ENCODE data around the gene TMEM185A. TPM values are rescaled to one million over a fixed set of nuclear protein-coding genes. Genes with fewer than 3 reads are reported as not detected.

Gene TMEM185A
- total and polyA plus RNA-seq, 4 donors: 7.3 to 9.8 (median 7.7) TPM

DNA sequence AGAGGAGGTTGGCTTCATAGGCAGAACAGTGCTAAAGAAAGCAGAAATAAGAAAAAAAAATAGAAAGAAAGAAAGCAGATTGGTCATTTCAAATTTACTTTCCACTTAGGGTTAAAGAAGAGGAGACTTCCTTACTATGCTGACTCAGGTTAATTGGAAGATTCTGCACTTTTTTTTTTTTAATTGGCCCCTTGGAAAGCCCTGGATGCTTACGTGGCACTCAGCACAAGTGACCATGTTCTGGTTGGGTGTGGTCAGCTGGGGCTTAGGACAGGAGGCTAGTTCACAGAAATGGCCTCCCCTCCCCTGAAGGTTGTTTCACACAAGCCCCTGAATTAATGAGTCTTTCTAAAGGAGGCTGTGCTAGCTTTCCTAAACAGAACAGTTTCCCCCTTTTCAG is 58.8 kb downstream of the TMEM185A start:
- no peak overlapping the region for H3K9ac ChIP-seq (ENCODE audit: low read depth in 1 of 2, low read length in 2 of 2)
- no peak overlapping the region for H3K27ac ChIP-seq (ENCODE audit: low read depth in 1 of 2, low read length in 2 of 2)
- no peaks in the 10 kb centered on the region for H3K9me3 ChIP-seq (ENCODE audit: control insufficient read depth in 4 of 4, low read length in 3 of 4)
- no peaks in the 10 kb centered on the region for H3K27me3 ChIP-seq (ENCODE audit: control insufficient read depth in 4 of 4, insufficient read depth in 4 of 4, low read length in 3 of 4)
- H3K4me3 ChIP-seq (ENCODE audit: low read depth in 1 of 3, low read length in 3 of 3): no peak overlapping the region
- TF ChIP-seq FOXA2 (IDR thresholded peaks at IDR 0.05): no peak
- no peak for TF ChIP-seq REST (IDR thresholded peaks at IDR 0.05)
- no peak for TF ChIP-seq YY1 (IDR thresholded peaks at IDR 0.05)
- no peak for TF ChIP-seq ATF3 (IDR thresholded peaks at IDR 0.05)
- WGBS: 49% methylated on average over 1 of the region's 1 CpG
- DNase-seq (ENCODE audit: low spot score): no peak
- H3K36me3 ChIP-seq (ENCODE audit: control insufficient read depth in 4 of 4, insufficient read depth in 3 of 4, low read depth in 1 of 4, low read length in 3 of 4): no peaks in the 10 kb centered on the region
- no peaks in the 10 kb centered on the region for H3K4me1 ChIP-seq (ENCODE audit: control insufficient read depth in 4 of 4, insufficient read depth in 4 of 4, low read length in 3 of 4)

- TF ChIP-seq TAF1 (conservative IDR thresholded peaks at IDR 0.05): no peak
- no peak for TF ChIP-seq SP1 (IDR thresholded peaks at IDR 0.05)
- no peak for TF ChIP-seq NR2F2 (IDR thresholded peaks at IDR 0.05)
- no peaks in the 10 kb centered on the region for H3K36me3 ChIP-seq (ENCODE audit: control insufficient read depth in 4 of 4, insufficient read depth in 3 of 4, low read depth in 1 of 4, low read length in 3 of 4)
- no peaks in the 10 kb centered on the region for H3K9me3 ChIP-seq (ENCODE audit: control insufficient read depth in 4 of 4, low read length in 3 of 4)
- DNase-seq (ENCODE audit: low spot score): no peak
- 69% methylated on average over 7 of the region's 7 CpGs for WGBS
- no peaks in the 10 kb centered on the region for H3K4me1 ChIP-seq (ENCODE audit: control insufficient read depth in 4 of 4, insufficient read depth in 4 of 4, low read length in 3 of 4)
- H3K9ac ChIP-seq (ENCODE audit: low read depth in 1 of 2, low read length in 2 of 2): no peak overlapping the region
- H3K27me3 ChIP-seq (ENCODE audit: control insufficient read depth in 4 of 4, insufficient read depth in 4 of 4, low read length in 3 of 4): no peaks in the 10 kb centered on the region
- no peak overlapping the region for H3K4me3 ChIP-seq (ENCODE audit: low read depth in 1 of 3, low read length in 3 of 3)
- no peak overlapping the region for H3K27ac ChIP-seq (ENCODE audit: low read depth in 1 of 2, low read length in 2 of 2)
Observed at GRCh38 chrX:149571770-149572169, 59.8 kb downstream of the TMEM185A start.

DNA sequence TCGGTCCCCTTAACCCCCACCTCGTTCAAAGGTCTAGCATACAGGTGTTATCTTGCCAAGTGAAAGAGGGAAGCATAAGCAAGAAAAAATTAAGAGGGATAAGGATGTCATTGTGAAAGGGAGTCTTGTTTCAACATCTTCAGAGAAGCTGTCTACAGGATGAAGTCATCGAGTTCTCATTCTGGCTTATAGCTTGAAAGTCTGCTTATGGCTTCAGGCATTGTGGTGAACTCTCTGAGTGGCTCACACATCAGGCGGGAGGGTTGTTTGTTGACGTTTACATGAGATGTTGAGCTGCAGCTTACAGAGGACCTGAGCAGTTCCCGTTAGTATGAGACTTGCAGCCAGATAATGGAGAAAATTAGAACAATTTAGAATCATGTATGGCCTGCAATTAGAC is 60.9 kb downstream of the TMEM185A start:
- 69% methylated on average over 6 of the region's 6 CpGs for WGBS
- no peaks in the 10 kb centered on the region for H3K4me1 ChIP-seq (ENCODE audit: control insufficient read depth in 4 of 4, insufficient read depth in 4 of 4, low read length in 3 of 4)
- H3K36me3 ChIP-seq (ENCODE audit: control insufficient read depth in 4 of 4, insufficient read depth in 3 of 4, low read depth in 1 of 4, low read length in 3 of 4): no peaks in the 10 kb centered on the region
- H3K27ac ChIP-seq (ENCODE audit: low read depth in 1 of 2, low read length in 2 of 2): no peak overlapping the region
- DNase-seq (ENCODE audit: low spot score): no peak
- no peak overlapping the region for H3K9ac ChIP-seq (ENCODE audit: low read depth in 1 of 2, low read length in 2 of 2)
- H3K9me3 ChIP-seq (ENCODE audit: control insufficient read depth in 4 of 4, low read length in 3 of 4): no peaks in the 10 kb centered on the region
- H3K27me3 ChIP-seq (ENCODE audit: control insufficient read depth in 4 of 4, insufficient read depth in 4 of 4, low read length in 3 of 4): no peaks in the 10 kb centered on the region
- no peak overlapping the region for H3K4me3 ChIP-seq (ENCODE audit: low read depth in 1 of 3, low read length in 3 of 3)
- TF ChIP-seq YY1 (IDR thresholded peaks at IDR 0.05) (no peak), ATF3 (IDR thresholded peaks at IDR 0.05) (no peak), FOXA2 (IDR thresholded peaks at IDR 0.05) (no peak), HNF4G (IDR thresholded peaks at IDR 0.05) (no peak), TAF1 (conservative IDR thresholded peaks at IDR 0.05) (no peak), JUND (IDR thresholded peaks at IDR 0.05) (no peak), CTCF (IDR thresholded peaks at IDR 0.05; ENCODE audit: low read depth, low read length, missing input control) (no peak), EGR1 (IDR thresholded peaks at IDR 0.05; ENCODE audit: low read depth in 2 of 2) (no peak), NR2F2 (IDR thresholded peaks at IDR 0.05) (no peak), GABPA (IDR thresholded peaks at IDR 0.05 in 1 of 2, conservative IDR thresholded peaks at IDR 0.05 in 1 of 2) (no peak), REST (IDR thresholded peaks at IDR 0.05) (no peak), SP1 (IDR thresholded peaks at IDR 0.05) (no peak), RXRA (IDR thresholded peaks at IDR 0.05) (no peak), FOXA1 (IDR thresholded peaks at IDR 0.05) (no peak), MAX (IDR thresholded peaks at IDR 0.05) (no peak), HNF4A (conservative IDR thresholded peaks at IDR 0.05) (no peak)

Data from liver (tissue), 9 donors.